ENCODE data around the gene PDPN.

Gene PDPN

GRCh38 chr1:13581446-13581845 lies 2.2 kb upstream of the PDPN start:
- no peak for DNase-seq

- no peak for DNase-seq
Observed at GRCh38 chr1:13582713-13583443, 754 bp upstream of the PDPN start.

- no peak for DNase-seq
Observed at GRCh38 chr1:13583966-13584791, 547 bp downstream of the PDPN start.

- no peak for DNase-seq
Observed at GRCh38 chr1:13584876-13585611, 1.4 kb downstream of the PDPN start.

- no peak for DNase-seq
Observed at GRCh38 chr1:13585612-13585991, 2.0 kb downstream of the PDPN start.

- no peak for DNase-seq
Observed at GRCh38 chr1:13586001-13586400, 2.4 kb downstream of the PDPN start.

- no peak for DNase-seq
Observed at GRCh38 chr1:13587256-13588030, 3.8 kb downstream of the PDPN start.

GRCh38 chr1:13588946-13589796 lies 5.5 kb downstream of the PDPN start:
- no peak for DNase-seq

GRCh38 chr1:13590486-13590885 lies 6.9 kb downstream of the PDPN start:
- DNase-seq = no peak

GRCh38 chr1:13593511-13594131 lies 10.0 kb downstream of the PDPN start:
- no peak for DNase-seq

- no peak for DNase-seq
Observed at GRCh38 chr1:13595411-13595810, 11.8 kb downstream of the PDPN start.

GRCh38 chr1:13597166-13597565 lies 13.5 kb downstream of the PDPN start:
- no peak for DNase-seq

- no peak for DNase-seq
Observed at GRCh38 chr1:13600762-13601453, 17.3 kb downstream of the PDPN start.

GRCh38 chr1:13604176-13604575 lies 20.5 kb downstream of the PDPN start:
- no peak for DNase-seq

GRCh38 chr1:13604721-13605120 lies 21.1 kb downstream of the PDPN start:
- no peak for DNase-seq

GRCh38 chr1:13605159-13605558 lies 21.5 kb downstream of the PDPN start:
- DNase-seq = no peak

GRCh38 chr1:13607002-13607401 lies 23.4 kb downstream of the PDPN start:
- DNase-seq = no peak

GRCh38 chr1:13616234-13616633 lies 32.6 kb downstream of the PDPN start:
- DNase-seq = no peak

GRCh38 chr1:13617108-13617507 lies 33.5 kb downstream of the PDPN start:
- no peak for DNase-seq

GRCh38 chr1:13617773-13618172 lies 34.1 kb downstream of the PDPN start:
- DNase-seq = no peak

- DNase-seq = no peak
Observed at GRCh38 chr1:13618483-13618882, 34.9 kb downstream of the PDPN start.

Data from central memory CD4-positive, alpha-beta T cell (primary cell).